Activated CD4-positive, alpha-beta memory T cell treated with anti-CD3 and anti-CD28 coated beads, Interleukin-2, amount 10 ng/mL, durations not matched to agents 7 days and 5 days (primary cell): ENCODE measurements around the gene OR6F1. TPM values are rescaled to one million over a fixed set of nuclear protein-coding genes. Genes with fewer than 3 reads are reported as not detected.

Experiments used
- CTCF ChIA-PET: fragments of 350-600 bp; sonication (Branson Sonifier 250); formaldehyde crosslinking; loops from one replicate; lab custom pipeline; 2021; ENCODE audit warnings: antibody characterized with exemption, inconsistent platforms; lab: Charles Lee
- POLR2A ChIA-PET: fragments of 350-600 bp; sonication (Branson Sonifier 250); formaldehyde crosslinking; loops from one replicate; lab custom pipeline; 2021; ENCODE audit warnings: antibody characterized with exemption; lab: Charles Lee
- DNase-seq: peaks from one replicate; pipeline ENCODE4 v3.0.0-alpha.2; 2020
- H3K27ac Mint-ChIP-seq: one replicate; pipeline ENCODE4 v1.8.0; 2021; ENCODE audit warnings: mild to moderate bottlenecking, mixed read lengths
- H3K27me3 Mint-ChIP-seq: one replicate; pipeline ENCODE4 v1.8.0; 2021; ENCODE audit warnings: mixed read lengths
- H3K36me3 Mint-ChIP-seq: one replicate; pipeline ENCODE4 v1.8.0; 2021; ENCODE audit warnings: low read depth, mixed read lengths
- H3K4me1 Mint-ChIP-seq: one replicate; pipeline ENCODE4 v1.8.0; 2021; ENCODE audit warnings: mixed read lengths
- H3K4me3 Mint-ChIP-seq: one replicate; pipeline ENCODE4 v1.8.0; 2021; ENCODE audit warnings: mild to moderate bottlenecking, mixed read lengths
- H3K9me3 Mint-ChIP-seq: one replicate; pipeline ENCODE4 v1.8.0; 2021; ENCODE audit warnings: mixed read lengths
- total RNA-seq, 2 experiments: library from RNA; stranded (reverse); gene quantifications; one replicate each; pipeline ENCODE4 v1.2.3, GENCODE V29; 2021

Gene OR6F1
- total RNA-seq, 2 experiments from 2014 or later: not detected

GRCh38 chr1:247701338-247701737, 15.1 kb downstream of the OR6F1 start:
- Mint-ChIP-seq H3K36me3 (no peaks in the 10 kb centered on the region), H3K27ac (no peak overlapping the region), H3K9me3 (no peaks in the 10 kb centered on the region), H3K4me1 (no peaks in the 10 kb centered on the region), H3K4me3 (no peak overlapping the region), H3K27me3 (no peaks in the 10 kb centered on the region)
- CTCF ChIA-PET: no interaction called here
- POLR2A ChIA-PET: no interaction called here
- DNase-seq: no peak

GRCh38 chr1:247681288-247681897, 35.1 kb downstream of the OR6F1 start:
- DNase-seq: peak; percentile 25
- H3K9me3 Mint-ChIP-seq: no peaks in the 10 kb centered on the region
- H3K4me1 Mint-ChIP-seq: no peaks in the 10 kb centered on the region
- POLR2A ChIA-PET: no interaction called here
- no peaks in the 10 kb centered on the region for H3K27me3 Mint-ChIP-seq
- no peak overlapping the region for H3K4me3 Mint-ChIP-seq
- H3K27ac Mint-ChIP-seq: no peak overlapping the region
- H3K36me3 Mint-ChIP-seq: no peaks in the 10 kb centered on the region
- CTCF ChIA-PET: interaction anchor here (1.1 kb wide), 1 partner anchor 307 kb away, joined by 3 read pairs; no protein-coding TSS in a partner anchor

GRCh38 chr1:247680171-247680570, 36.3 kb downstream of the OR6F1 start:
- no peaks in the 10 kb centered on the region for H3K9me3 Mint-ChIP-seq
- POLR2A ChIA-PET: no interaction called here

GRCh38 chr1:247679639-247680038, 36.8 kb downstream of the OR6F1 start, which contains the start of gene OR13G1:
Gene OR13G1 (minus strand): TSS chr1:247679739. CDS start chr1:247673041, 6,698 bp downstream.
- no peak within 1 kb of the TSS for H3K27ac Mint-ChIP-seq
- no peak for DNase-seq
- H3K36me3 Mint-ChIP-seq: no peaks in the 10 kb centered on the region
- H3K4me1 Mint-ChIP-seq: no peaks in the 10 kb centered on the region
- ChIA-PET POLR2A (no interaction called here), CTCF (interaction anchor here (1.5 kb wide), 1 partner anchor 17 kb away, joined by 3 read pairs; no protein-coding TSS in a partner anchor)
- no peaks in the 10 kb centered on the region for H3K27me3 Mint-ChIP-seq
- H3K4me3 Mint-ChIP-seq: no peak within 1 kb of the TSS
- H3K9me3 Mint-ChIP-seq: no peaks in the 10 kb centered on the region

More at GRCh38 chr1:247680171-247680570, 36.3 kb downstream of the OR6F1 start:
- Mint-ChIP-seq H3K36me3 (no peaks in the 10 kb centered on the region), H3K4me1 (no peaks in the 10 kb centered on the region), H3K27ac (no peak overlapping the region), H3K27me3 (no peaks in the 10 kb centered on the region), H3K4me3 (no peak overlapping the region)
- CTCF ChIA-PET: interaction anchor here (0.6 to 1.5 kb wide), 2 partner anchors 17 to 197 kb away, joined by 3 read pairs; no protein-coding TSS in a partner anchor
- DNase-seq: no peak

GRCh38 chr1:247669225-247669624, 47.2 kb downstream of the OR6F1 start:
- Mint-ChIP-seq H3K27me3 (no peaks in the 10 kb centered on the region), H3K9me3 (no peaks in the 10 kb centered on the region), H3K36me3 (no peaks in the 10 kb centered on the region), H3K27ac (no peak overlapping the region), H3K4me3 (no peak overlapping the region), H3K4me1 (no peaks in the 10 kb centered on the region)
- ChIA-PET CTCF (no interaction called here), POLR2A (no interaction called here)
- DNase-seq: no peak

Other genes with a start within 250 kb of the OR6F1 start
- not detected for gene OR2C3, start 180.2 kb downstream of the OR6F1 start, total RNA-seq
- gene GCSAML, start 167.5 kb downstream of the OR6F1 start, total RNA-seq: not detected
- gene OR2G2, start 128.3 kb downstream of the OR6F1 start, total RNA-seq: not detected
- not detected for gene OR2G3, start 111.1 kb downstream of the OR6F1 start, total RNA-seq
- gene OR13G1, start 36.9 kb downstream of the OR6F1 start, total RNA-seq: not detected
- not detected for gene OR14K1, start 22.0 kb upstream of the OR6F1 start, total RNA-seq
- gene OR14A2, start 31.5 kb upstream of the OR6F1 start, total RNA-seq: not detected
- gene OR1C1, start 43.9 kb upstream of the OR6F1 start, total RNA-seq: not detected
- not detected for gene OR14A16, start 107.5 kb upstream of the OR6F1 start, total RNA-seq
- not detected for gene OR11L1, start 125.2 kb upstream of the OR6F1 start, total RNA-seq
- gene TRIM58, start 140.5 kb upstream of the OR6F1 start, total RNA-seq: under 1 TPM; 0.58 to 0.73 TPM
- under 1 TPM in 1 of 2 experiments, not detected in 1; 0.30 TPM for gene OR2W3, start 178.9 kb upstream of the OR6F1 start, total RNA-seq
- not detected for gene OR2T8, start 203.6 kb upstream of the OR6F1 start, total RNA-seq
- not detected for gene OR2AJ1, start 208.2 kb upstream of the OR6F1 start, total RNA-seq
- gene OR2L8, start 232.2 kb upstream of the OR6F1 start, total RNA-seq: not detected
- gene OR2AK2, start 248.6 kb upstream of the OR6F1 start, total RNA-seq: not detected